ENCODE data around the gene NDUFB11. TPM values are rescaled to one million over a fixed set of nuclear protein-coding genes. Genes with fewer than 3 reads are reported as not detected.

Gene NDUFB11
- total RNA-seq, 2 experiments from 2014 or later: 50.1 to 53.2 TPM

DNA sequence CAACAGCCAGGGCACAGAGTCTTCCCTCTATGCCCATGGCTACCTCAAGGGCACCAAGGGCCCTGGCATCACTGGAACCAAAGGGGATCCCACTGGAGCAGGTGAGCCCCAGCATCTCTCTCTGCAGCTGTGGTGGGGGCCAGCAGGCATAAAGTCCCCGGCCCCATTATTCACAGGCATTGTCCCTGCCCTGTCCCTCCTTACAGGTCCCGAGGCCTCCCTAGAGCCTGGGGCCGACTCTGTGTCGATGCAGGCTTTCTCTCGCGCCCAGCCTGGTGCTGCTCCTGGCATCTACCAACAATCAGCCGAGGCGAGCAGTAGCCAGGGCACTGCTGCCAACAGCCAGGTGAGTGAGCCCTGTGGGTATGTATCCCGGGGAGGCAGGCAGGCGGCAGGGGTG lies 36.8 kb upstream of the NDUFB11 start:
- Histone ChIP-seq H3K27me3 (ENCODE audit: control insufficient read depth in 1 of 2, insufficient read depth in 2 of 2, low read length in 2 of 2) (no peaks in the 10 kb centered on the region), H3K4me3 (ENCODE audit: low read length) (no peak overlapping the region), H3K27ac (ENCODE audit: low read depth in 1 of 2, low read length in 2 of 2) (no peak overlapping the region), H3K4me1 (ENCODE audit: insufficient read depth, low read length) (no peaks in the 10 kb centered on the region), H3K9me3 (ENCODE audit: control insufficient read depth in 1 of 2, insufficient read depth in 1 of 2, low read length in 2 of 2) (no peaks in the 10 kb centered on the region), H3K36me3 (ENCODE audit: insufficient read depth, low read length) (peaks cover 77% of the 10 kb centered on the region)
- intact Hi-C loops (cut with DNase I, micrococcal nuclease): no loop called here
- no peaks in the 10 kb centered on the region for H3K27me3 Mint-ChIP-seq
- DNase-seq: no peak
- no peak overlapping the region for H3K27ac Mint-ChIP-seq
- ChIA-PET POLR2A (no interaction called here), CTCF (no interaction called here)
- no peak for ATAC-seq (ENCODE audit: poor library complexity)
- H3K4me1 Mint-ChIP-seq (ENCODE audit: low read depth): no peaks in the 10 kb centered on the region
- TF ChIP-seq, protein P1, sequence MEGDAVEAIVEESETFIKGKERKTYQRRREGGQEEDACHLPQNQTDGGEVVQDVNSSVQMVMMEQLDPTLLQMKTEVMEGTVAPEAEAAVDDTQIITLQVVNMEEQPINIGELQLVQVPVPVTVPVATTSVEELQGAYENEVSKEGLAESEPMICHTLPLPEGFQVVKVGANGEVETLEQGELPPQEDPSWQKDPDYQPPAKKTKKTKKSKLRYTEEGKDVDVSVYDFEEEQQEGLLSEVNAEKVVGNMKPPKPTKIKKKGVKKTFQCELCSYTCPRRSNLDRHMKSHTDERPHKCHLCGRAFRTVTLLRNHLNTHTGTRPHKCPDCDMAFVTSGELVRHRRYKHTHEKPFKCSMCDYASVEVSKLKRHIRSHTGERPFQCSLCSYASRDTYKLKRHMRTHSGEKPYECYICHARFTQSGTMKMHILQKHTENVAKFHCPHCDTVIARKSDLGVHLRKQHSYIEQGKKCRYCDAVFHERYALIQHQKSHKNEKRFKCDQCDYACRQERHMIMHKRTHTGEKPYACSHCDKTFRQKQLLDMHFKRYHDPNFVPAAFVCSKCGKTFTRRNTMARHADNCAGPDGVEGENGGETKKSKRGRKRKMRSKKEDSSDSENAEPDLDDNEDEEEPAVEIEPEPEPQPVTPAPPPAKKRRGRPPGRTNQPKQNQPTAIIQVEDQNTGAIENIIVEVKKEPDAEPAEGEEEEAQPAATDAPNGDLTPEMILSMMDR (IDR thresholded peaks at IDR 0.05): no peak
- no peak overlapping the region for H3K4me3 Mint-ChIP-seq
- H3K9me3 Mint-ChIP-seq: no peaks in the 10 kb centered on the region
- peaks cover 61% of the 10 kb centered on the region for H3K36me3 Mint-ChIP-seq (ENCODE audit: low read depth)

- DNase-seq: no peak
- H3K4me3 ChIP-seq (ENCODE audit: low read length): no peak overlapping the region
- Mint-ChIP-seq H3K36me3 (ENCODE audit: low read depth) (peaks cover 58% of the 10 kb centered on the region), H3K4me3 (no peak overlapping the region), H3K4me1 (ENCODE audit: low read depth) (no peaks in the 10 kb centered on the region), H3K27me3 (no peaks in the 10 kb centered on the region), H3K9me3 (no peaks in the 10 kb centered on the region), H3K27ac (no peak overlapping the region)
- intact Hi-C loops (cut with DNase I, micrococcal nuclease): no loop called here
- H3K27me3 ChIP-seq (ENCODE audit: control insufficient read depth in 1 of 2, insufficient read depth in 2 of 2, low read length in 2 of 2): no peaks in the 10 kb centered on the region
- H3K36me3 ChIP-seq (ENCODE audit: insufficient read depth, low read length): peaks cover 78% of the 10 kb centered on the region
- no peaks in the 10 kb centered on the region for H3K4me1 ChIP-seq (ENCODE audit: insufficient read depth, low read length)
- ChIA-PET CTCF (no interaction called here), POLR2A (no interaction called here)
- TF ChIP-seq, protein P1 (IDR thresholded peaks at IDR 0.05): no peak
- ATAC-seq (ENCODE audit: poor library complexity): no peak
- H3K27ac ChIP-seq (ENCODE audit: low read depth in 1 of 2, low read length in 2 of 2): no peak overlapping the region
- H3K9me3 ChIP-seq (ENCODE audit: control insufficient read depth in 1 of 2, insufficient read depth in 1 of 2, low read length in 2 of 2): no peaks in the 10 kb centered on the region
These were observed 35.8 kb upstream of the NDUFB11 start for GRCh38 chrX:47180346-47180745.

DNA sequence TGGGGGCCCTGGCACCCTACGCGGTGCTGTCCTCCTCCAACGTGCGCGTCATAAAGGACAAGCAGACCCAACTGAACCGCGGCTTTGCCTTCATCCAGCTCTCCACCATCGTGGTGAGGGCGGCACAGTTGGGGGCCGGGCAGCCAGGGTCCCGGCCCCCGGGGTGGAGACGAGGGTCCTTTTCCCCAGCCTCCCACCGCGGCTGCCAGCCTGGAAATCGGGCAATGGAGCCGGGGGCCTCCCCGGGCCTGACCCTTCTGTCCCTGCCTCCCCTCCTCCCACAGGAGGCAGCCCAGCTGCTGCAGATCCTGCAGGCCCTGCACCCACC lies 35.4 kb upstream of the NDUFB11 start:
- Histone ChIP-seq H3K4me3 (ENCODE audit: low read length) (no peak overlapping the region), H3K4me1 (ENCODE audit: insufficient read depth, low read length) (no peaks in the 10 kb centered on the region), H3K9me3 (ENCODE audit: control insufficient read depth in 1 of 2, insufficient read depth in 1 of 2, low read length in 2 of 2) (no peaks in the 10 kb centered on the region), H3K27ac (ENCODE audit: low read depth in 1 of 2, low read length in 2 of 2) (no peak overlapping the region), H3K36me3 (ENCODE audit: insufficient read depth, low read length) (peaks cover 78% of the 10 kb centered on the region), H3K27me3 (ENCODE audit: control insufficient read depth in 1 of 2, insufficient read depth in 2 of 2, low read length in 2 of 2) (no peaks in the 10 kb centered on the region)
- intact Hi-C loops (cut with DNase I, micrococcal nuclease): no loop called here
- Mint-ChIP-seq H3K27me3 (no peaks in the 10 kb centered on the region), H3K27ac (no peak overlapping the region), H3K4me1 (ENCODE audit: low read depth) (no peaks in the 10 kb centered on the region), H3K36me3 (ENCODE audit: low read depth) (peaks cover 58% of the 10 kb centered on the region), H3K4me3 (no peak overlapping the region), H3K9me3 (no peaks in the 10 kb centered on the region)
- CTCF ChIA-PET: no interaction called here
- no peak for DNase-seq
- no peak for ATAC-seq (ENCODE audit: poor library complexity)
- TF ChIP-seq, protein P1 (IDR thresholded peaks at IDR 0.05): no peak
- POLR2A ChIA-PET: no interaction called here
